Limb (tissue), 2 donors: Measurements from ENCODE around the gene F13B.
"Not testable (repeated sequence)": the region's sequence is repeated elsewhere in the genome, so short reads cannot be mapped to it uniquely, and the experiment has no call there.

Source experiments
- DNase-seq, 2 donors: peaks; one replicate each; pipeline ENCODE4 v3.0.0-alpha.2; 2016; ENCODE audit errors: extremely low spot score in 2 of 2

Gene F13B, protein sequence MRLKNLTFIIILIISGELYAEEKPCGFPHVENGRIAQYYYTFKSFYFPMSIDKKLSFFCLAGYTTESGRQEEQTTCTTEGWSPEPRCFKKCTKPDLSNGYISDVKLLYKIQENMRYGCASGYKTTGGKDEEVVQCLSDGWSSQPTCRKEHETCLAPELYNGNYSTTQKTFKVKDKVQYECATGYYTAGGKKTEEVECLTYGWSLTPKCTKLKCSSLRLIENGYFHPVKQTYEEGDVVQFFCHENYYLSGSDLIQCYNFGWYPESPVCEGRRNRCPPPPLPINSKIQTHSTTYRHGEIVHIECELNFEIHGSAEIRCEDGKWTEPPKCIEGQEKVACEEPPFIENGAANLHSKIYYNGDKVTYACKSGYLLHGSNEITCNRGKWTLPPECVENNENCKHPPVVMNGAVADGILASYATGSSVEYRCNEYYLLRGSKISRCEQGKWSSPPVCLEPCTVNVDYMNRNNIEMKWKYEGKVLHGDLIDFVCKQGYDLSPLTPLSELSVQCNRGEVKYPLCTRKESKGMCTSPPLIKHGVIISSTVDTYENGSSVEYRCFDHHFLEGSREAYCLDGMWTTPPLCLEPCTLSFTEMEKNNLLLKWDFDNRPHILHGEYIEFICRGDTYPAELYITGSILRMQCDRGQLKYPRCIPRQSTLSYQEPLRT

DNA sequence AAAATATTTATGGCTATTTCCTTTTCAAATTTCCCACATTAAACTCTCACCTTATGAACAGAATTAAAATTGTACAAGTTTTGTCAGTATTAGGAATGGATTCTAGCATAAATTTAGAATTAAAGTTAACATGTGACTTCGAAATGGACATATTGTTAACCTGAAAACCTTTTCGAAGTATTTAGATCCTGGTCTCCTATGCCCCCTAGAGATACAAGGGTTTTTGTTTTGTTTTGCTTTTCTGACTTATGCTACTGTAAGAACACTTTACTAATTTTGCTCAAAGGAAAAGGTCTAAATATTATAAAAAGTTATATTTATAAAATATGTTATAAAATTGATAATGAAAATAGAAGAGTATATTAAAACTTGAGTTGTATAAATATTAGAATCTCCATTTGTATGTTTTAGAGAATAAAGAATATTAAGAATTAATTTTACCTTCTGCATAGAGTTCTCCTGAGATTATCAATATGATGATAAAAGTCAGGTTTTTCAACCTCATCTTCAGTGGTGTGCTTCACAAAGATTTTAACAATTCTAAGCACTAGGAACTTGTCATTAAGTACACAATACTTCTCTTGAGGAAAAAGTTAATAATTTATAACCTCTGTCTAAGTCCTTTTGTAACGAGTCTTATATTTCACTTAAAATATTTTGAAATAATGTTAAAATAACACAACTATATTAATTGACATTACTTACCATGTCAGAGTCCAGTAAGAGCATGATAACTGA, at the start of gene F13B:
Gene F13B (minus strand): TSS at position 542 of the 738 bp plus-strand sequence. CDS start 37 bp downstream, at position 505.
- DNase-seq, result no peak

DNA sequence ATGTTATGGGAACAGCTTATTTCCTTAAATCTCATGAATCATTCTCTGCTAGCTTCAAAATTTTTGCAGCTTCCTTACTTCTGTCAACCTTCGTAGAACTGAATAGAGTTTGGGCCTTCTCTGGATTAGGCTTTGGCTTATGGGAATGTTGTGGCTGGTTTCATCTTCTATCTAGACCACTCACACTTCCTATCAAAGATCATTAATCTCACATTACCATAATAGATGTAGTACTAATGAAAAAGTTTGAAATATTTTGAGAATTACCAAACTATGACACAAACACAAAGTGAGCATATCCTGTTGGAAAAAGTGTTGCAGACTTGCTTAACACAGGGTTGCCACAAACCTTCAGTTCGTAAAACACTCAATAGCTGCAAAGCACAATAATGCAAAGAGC, 49.1 kb upstream of the F13B start:
- no peak for DNase-seq

- DNase-seq, result no peak
These were observed 39.8 kb upstream of the F13B start for GRCh38 chr1:197106869-197107268.

DNA sequence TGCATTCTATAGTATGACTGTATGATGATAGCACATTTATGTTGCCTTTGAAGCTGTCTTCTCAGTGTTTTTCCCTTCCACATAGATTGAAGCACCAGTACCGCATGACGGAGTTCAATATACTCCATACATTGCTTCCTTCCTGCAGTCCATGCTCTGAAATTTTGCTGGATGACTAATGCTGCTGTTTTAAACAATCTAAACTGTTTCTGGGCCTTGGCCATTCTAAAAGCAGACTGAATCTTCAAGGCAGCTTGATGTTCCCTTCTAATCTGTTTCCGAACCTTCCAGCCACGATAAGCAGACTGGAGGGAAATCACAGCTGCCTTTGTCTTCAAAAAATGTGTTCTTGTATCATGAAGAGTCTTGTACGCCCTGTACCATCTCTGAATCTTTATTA, 36.2 kb upstream of the F13B start:
- DNase-seq, result no peak

DNA sequence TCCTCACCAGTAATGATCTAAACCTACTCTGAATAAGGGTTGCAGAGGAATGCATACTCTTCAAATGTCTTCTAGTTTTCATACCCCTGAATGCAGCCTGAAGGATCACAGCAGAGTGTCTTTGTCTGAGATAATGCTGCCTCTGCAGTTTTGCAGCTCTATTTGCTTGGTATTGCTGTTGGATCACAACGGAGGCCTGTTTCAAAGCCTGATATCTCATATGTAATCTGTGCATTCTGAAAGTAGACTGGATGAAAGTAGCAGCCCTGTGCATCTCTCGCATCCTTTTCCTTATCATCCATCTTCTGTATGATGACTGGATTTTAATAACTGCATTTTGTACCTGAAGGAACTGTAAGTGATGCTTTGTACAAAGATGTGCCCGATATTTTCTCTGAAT, 34.9 kb upstream of the F13B start:
- no peak for DNase-seq

DNA sequence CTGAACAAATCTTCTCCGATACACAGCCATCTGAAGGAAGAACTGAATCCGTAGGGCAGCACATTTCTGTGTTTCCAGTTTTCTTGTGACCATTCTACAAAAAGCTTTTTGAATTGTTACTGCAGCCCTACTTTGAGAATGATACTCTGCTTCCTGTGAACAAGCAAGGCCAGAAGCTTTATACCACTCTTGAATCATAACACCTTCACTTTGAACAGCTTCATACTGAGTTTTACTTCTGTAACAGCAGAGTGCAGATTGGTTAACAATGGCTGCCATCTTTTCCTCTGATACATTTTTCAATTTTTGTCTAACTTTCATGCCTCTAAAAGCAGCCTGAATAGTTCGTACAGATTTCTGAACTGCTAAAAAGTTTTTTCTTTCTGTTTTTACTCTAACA, 33.6 kb upstream of the F13B start:
- DNase-seq, result no peak

DNA sequence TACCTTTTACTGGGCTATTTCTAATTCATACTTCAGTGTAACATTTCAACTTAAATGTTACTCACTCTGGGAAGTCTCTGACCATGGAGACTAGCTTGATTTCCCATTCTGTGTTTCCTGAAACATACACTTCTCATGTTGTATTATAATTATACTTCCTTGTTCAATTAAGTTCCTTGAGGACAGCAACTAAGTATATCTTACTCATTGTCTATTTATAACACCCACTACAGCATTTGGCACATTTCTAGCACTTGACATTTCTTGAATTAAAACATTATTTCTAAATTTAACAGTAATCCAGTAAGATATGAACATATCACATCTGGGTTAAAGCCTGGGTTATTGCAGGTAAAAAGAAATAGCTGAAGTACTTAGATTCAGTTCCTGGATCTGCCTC, 32.4 kb upstream of the F13B start:
- DNase-seq, result no peak

- DNase-seq, result not testable (repeated sequence)
These were observed 29.9 kb upstream of the F13B start for GRCh38 chr1:197096971-197097370.

GRCh38 chr1:197096137-197096536, 29.1 kb upstream of the F13B start:
- no peak for DNase-seq

DNA sequence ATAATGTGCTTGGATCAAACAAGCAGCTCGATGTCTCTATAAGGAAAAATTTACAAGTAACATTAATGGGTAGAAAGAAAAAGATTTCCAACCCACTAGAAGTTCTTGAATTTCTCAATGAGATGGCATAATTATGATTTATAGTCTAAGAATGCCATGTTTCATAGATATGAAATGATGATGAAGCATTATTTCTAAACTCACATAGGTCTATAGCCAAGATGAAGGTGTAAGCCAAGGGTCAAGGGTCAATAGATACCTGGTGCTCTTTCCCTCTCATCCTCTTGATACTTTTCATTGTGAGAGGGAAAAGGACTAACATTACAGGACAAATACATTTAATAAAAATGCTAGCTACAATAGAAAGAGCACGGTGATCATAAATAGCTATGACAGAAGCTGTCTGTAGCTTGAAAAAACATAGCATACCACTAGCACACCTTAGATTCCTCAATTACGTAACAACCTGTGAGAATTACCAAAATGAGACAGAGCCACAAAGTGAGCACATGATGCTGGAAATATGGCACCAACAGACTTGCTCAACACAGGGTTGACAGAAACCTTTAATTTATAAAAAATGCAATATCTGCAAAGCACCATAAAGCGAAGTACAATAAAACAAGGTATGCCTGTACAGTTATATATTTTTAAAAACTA, 26.3 kb upstream of the F13B start:
- DNase-seq, result no peak

- DNase-seq, result no peak
These were observed 25.5 kb upstream of the F13B start for GRCh38 chr1:197092491-197093023.

DNA sequence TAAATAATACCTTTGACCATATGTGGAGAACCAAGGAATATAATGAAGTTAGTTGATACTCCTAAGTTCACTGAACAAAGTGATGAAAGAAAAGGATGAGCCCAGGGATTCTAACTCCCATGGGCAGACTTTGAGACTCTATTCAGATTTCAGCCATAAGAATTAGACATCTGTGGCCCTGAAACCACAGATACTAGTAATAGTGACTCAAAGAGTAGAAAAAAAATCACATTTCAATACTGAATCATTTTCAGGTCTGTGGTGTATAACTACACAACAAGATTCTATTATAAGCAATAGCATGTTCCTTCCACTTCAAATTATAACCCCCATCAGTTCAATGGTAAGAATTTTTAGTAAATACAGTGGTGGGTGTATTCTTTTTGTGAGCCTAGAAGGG, 16.4 kb upstream of the F13B start:
- no peak for DNase-seq

DNA sequence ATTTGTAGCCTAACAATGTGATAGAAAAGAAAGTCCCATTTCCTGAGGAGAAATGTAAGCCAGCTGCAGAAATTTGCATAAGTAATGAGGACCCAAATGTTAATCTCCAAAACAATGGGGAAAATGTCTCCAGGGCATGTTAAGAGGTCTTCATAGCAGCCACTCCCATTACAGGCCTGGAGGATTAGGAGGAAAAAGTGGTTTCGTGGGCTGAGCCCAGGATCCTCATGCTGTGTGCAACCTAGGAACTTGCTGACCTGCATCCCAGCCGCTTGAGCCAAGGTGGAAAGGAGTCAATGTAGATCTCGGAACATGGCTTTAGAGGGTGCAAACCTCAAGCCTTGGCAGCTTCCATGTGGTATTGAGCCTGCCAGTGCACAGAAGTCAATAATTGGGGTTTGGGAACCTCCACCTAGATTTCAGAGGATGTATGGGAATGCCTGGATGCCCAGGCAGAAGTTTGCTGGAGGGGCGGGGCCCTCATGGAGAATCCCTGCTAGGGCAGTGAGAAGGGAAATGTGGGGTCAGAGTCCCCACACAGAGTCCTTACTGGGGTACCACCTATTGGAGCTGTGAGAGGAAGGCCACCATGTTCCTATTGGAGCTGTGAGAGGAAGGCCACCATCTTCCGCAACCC, 14.2 kb upstream of the F13B start:
- DNase-seq, result no peak

GRCh38 chr1:197080323-197080722, 13.3 kb upstream of the F13B start:
- no peak for DNase-seq

- DNase-seq, result no peak
These were observed 9.5 kb upstream of the F13B start for GRCh38 chr1:197076585-197076984.

GRCh38 chr1:197073978-197074377, 6.9 kb upstream of the F13B start:
- no peak for DNase-seq

- no peak for DNase-seq
These were observed 378 bp upstream of the F13B start for GRCh38 chr1:197067457-197067818.

GRCh38 chr1:197066277-197066676, 783 bp downstream of the F13B start:
- DNase-seq, result no peak

GRCh38 chr1:197065559-197065958, 1.5 kb downstream of the F13B start:
- DNase-seq, result no peak

DNA sequence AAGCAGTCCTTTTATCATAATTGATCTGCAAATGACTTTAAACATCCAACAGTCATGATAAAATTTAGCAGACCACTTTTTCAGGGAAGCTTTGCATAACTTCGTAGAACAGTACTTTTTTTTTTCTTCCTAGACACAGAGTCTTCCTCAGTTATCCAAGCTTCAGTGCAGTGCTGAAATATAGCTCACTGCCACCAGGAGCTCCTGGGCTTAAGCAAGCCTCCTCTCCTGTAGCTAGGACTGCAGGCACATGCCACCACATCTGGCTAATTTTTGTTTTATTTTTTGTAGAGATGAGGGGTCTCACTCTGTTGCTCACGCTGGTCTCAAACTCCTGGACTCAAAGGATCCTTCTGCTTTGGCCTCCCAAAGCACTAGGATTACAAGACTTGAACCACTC, 3.8 kb downstream of the F13B start:
- DNase-seq, result no peak

- no peak for DNase-seq
These were observed 4.4 kb downstream of the F13B start for GRCh38 chr1:197062692-197063091.
